Left ventricle myocardium inferior (tissue), 1 donor: ENCODE data around the gene ILKAP. TPM values are rescaled to one million over a fixed set of nuclear protein-coding genes. Genes with fewer than 3 reads are reported as not detected.

Source experiments
- DNase-seq: peaks from one replicate; pipeline ENCODE4 v3.0.0-alpha.2; 2020
- H3K27ac ChIP-seq: fragments of 200-600 bp; replicated peaks from 2 replicates; pipeline ENCODE4 v1.8.0; 2021
- H3K27me3 ChIP-seq: fragments of 200-600 bp; 2 replicates; pipeline ENCODE4 v1.8.0; 2021; ENCODE audit warnings: low read depth
- H3K36me3 ChIP-seq: fragments of 200-600 bp; 2 replicates; pipeline ENCODE4 v1.8.0; 2021
- H3K4me1 ChIP-seq: fragments of 200-600 bp; 2 replicates; pipeline ENCODE4 v1.8.0; 2021
- H3K4me3 ChIP-seq: fragments of 200-600 bp; 2 replicates; pipeline ENCODE4 v1.8.0; 2021; ENCODE audit warnings: mild to moderate bottlenecking, moderate library complexity
- H3K9me3 ChIP-seq: fragments of 200-600 bp; replicated peaks from 2 replicates; pipeline ENCODE4 v1.8.0; 2021
- CTCF ChIP-seq: fragments of 200-600 bp; IDR thresholded peaks from 2 replicates; pipeline ENCODE4 v1.8.0; 2021; ENCODE audit warnings: antibody characterized with exemption, mild to moderate bottlenecking, borderline replicate concordance
- intact Hi-C: fragments of 100-400 bp; cut with micrococcal nuclease; formaldehyde crosslinking; loops from one replicate; pipeline ENCODE4 v1.11.0; 2022
- total RNA-seq: library from RNA; stranded (reverse); fragmentation: NEBNext Ultra II Directional; extraction: Animal tissue kit (Norgen Biotek cat#: 25700); gene quantifications from one replicate; pipeline ENCODE4 v1.2.1, GENCODE V29; 2021
- donor health status: DM: no; HTN: yes; CAD: no; lungs with severe emphysema.

The ILKAP gene
- total RNA-seq, 1 donor from 2014 or later, result 26.5 TPM

DNA sequence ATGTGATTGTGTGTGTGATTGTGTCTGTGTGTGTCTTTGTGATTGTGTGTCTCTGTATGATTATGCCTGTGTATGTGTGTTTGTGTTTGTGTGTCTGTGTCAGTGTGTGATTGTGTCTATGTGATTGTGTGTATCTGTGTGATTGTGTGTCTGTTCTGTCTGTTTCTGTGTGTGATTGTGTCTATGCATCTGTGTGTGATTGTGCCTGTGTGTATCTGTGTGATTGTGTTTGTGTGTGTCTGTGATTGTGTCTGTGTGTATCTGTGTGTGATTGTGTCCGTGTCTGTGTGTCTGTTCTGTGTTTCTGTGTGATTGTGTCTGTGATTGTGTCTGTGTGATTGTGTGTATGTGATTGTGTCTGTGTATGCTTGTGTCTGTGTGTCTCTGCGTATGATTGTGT lies 77.2 kb downstream of the ILKAP start:
- Histone ChIP-seq H3K27me3 (peaks cover 26% of the 10 kb centered on the region), H3K36me3 (no peaks in the 10 kb centered on the region), H3K4me1 (no peaks in the 10 kb centered on the region), H3K27ac (no peak overlapping the region), H3K4me3 (no peak overlapping the region), H3K9me3 (no peaks in the 10 kb centered on the region)
- intact Hi-C loops, result no loop called here
- DNase-seq, result no peak
- TF ChIP-seq CTCF, result no peak

DNA sequence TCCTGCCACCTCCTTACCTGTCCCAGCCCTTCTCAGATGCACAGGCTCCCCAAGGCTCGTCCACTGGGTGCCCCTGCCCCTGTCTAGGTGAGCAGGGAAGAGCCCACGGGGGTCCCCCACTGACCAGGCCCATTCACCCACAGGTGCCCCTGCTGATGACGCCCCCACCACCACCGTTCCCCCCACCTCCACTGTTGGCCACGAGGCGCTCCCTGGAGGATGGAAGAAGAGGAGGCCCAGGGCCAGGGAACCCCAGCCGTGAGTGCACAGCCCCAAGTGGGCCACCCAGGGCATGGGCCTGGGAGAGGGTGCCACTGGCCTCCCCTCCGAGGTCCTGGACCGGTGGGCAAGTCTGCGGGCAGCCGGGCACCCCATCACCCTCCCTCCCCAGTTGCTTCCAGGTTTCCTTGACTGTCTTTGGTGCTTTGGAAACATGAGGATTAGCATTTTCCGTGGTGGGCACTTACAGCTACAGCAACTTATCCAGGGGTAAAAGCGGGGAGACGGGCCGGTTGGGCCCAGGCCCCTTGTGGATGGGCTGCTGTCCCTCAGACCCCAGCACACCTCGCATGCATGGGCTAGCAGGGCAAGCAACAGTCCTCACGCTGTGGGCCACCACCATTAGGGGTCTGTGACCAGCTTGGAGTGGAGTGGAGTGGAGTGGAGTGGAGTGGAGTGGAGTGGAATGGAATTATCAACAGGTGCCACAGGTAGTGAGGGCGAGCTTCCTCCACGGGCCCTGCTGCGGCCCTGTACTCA lies 78.2 kb downstream of the ILKAP start:
- Histone ChIP-seq H3K4me1 (peaks cover 5% of the 10 kb centered on the region), H3K4me3 (no peak overlapping the region), H3K27ac (no peak overlapping the region), H3K27me3 (peaks cover 36% of the 10 kb centered on the region), H3K36me3 (no peaks in the 10 kb centered on the region), H3K9me3 (no peaks in the 10 kb centered on the region)
- no peak for DNase-seq
- intact Hi-C loops, result no loop called here
- no peak for TF ChIP-seq CTCF

- Histone ChIP-seq H3K4me3 (no peak overlapping the region), H3K4me1 (peaks cover 11% of the 10 kb centered on the region), H3K27me3 (peaks cover 40% of the 10 kb centered on the region), H3K9me3 (no peaks in the 10 kb centered on the region), H3K36me3 (no peaks in the 10 kb centered on the region), H3K27ac (no peak overlapping the region)
- DNase-seq, result no peak
- intact Hi-C loops, result no loop called here
- TF ChIP-seq CTCF, result no peak
Measured at GRCh38 chr2:238124488-238125126, 78.9 kb downstream of the ILKAP start.

DNA sequence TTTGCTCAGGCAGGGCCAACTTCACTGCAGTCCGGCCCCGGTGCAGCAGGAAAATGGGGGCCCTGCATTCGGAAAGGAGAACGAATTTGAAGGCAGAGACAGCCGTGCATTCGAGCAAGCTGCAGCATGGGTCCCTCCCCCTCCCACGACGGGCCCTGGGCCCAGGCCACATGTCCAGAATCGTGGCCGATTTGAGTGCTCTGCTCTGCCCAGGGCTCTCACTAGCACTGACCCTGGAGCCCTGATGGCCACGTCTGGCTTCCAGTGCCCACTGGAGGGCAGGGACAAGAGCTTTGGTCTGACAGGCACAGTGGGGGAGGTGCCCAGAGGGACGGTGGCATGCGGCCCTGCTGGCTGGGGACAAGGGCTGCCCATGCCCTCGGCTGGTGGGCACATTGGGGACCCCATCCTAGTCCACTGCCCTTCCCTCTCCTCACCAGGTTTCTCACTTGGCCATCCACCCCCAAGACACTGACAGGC lies 79.5 kb downstream of the ILKAP start:
- peaks cover 11% of the 10 kb centered on the region for H3K4me1 ChIP-seq
- H3K27ac ChIP-seq, result no peak overlapping the region
- H3K9me3 ChIP-seq, result no peaks in the 10 kb centered on the region
- intact Hi-C loops, result no loop called here
- no peak for DNase-seq
- no peak for TF ChIP-seq CTCF
- no peak overlapping the region for H3K4me3 ChIP-seq
- H3K27me3 ChIP-seq, result peaks cover 37% of the 10 kb centered on the region
- H3K36me3 ChIP-seq, result no peaks in the 10 kb centered on the region

DNA sequence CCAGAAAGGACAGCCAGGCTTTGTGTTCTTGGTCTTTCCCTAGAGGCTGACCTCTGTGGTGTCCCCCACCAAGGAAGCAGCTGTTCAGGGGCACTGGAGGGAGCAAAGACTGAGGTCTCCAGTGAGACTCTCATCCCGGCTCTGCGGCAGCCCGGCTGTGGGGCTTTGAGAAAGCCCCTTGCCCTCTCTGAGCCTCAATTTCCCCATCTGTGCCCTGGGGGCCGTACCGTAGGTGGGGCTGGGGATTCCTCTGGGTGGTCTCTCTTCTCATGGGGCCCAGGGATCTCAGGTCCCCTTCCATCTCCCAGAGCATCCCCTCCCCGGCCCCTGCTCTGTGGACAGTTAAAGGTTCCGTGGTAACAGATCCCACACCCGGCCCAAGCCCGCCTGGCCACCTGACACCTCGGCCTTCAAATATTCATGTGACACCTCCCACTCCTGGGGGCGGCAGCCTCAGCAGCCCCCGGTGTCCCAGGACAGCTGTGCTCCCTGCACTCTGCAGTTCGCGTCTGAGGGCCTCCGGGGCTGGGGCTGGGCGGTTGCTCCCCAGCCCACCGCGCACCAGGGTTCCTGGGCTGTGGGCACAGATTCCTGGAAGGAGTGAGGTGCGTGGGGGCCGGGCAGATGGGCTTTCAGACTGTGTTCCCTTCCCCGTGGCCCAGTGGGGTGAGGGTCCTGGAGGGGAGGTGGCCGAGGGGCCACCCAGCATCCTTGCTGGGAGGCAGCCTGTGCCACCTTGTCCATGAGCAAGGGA lies 80.1 kb downstream of the ILKAP start:
- H3K4me1 ChIP-seq, result peaks cover 11% of the 10 kb centered on the region
- no peaks in the 10 kb centered on the region for H3K36me3 ChIP-seq
- no peak overlapping the region for H3K27ac ChIP-seq
- intact Hi-C loops, result no loop called here
- no peak overlapping the region for H3K4me3 ChIP-seq
- no peak for TF ChIP-seq CTCF
- H3K27me3 ChIP-seq, result peaks cover 31% of the 10 kb centered on the region
- H3K9me3 ChIP-seq, result no peaks in the 10 kb centered on the region
- no peak for DNase-seq
